ENCODE data around the gene ME3.
"Not testable (repeated sequence)": the region's sequence is repeated elsewhere in the genome, so short reads cannot be mapped to it uniquely, and the experiment has no call there.

Gene ME3

GRCh38 chr11:86538223-86538548 is 134.2 kb downstream of the ME3 start:
- no peak overlapping the region for H3K4me3 ChIP-seq (ENCODE audit: low read depth, low read length)
- in situ Hi-C loops (cut with HindIII; ENCODE audit: low sequenced_read_pairs): no loop called here
- DNase-seq (ENCODE audit: low read depth): no peak
- TF ChIP-seq, protein P1, sequence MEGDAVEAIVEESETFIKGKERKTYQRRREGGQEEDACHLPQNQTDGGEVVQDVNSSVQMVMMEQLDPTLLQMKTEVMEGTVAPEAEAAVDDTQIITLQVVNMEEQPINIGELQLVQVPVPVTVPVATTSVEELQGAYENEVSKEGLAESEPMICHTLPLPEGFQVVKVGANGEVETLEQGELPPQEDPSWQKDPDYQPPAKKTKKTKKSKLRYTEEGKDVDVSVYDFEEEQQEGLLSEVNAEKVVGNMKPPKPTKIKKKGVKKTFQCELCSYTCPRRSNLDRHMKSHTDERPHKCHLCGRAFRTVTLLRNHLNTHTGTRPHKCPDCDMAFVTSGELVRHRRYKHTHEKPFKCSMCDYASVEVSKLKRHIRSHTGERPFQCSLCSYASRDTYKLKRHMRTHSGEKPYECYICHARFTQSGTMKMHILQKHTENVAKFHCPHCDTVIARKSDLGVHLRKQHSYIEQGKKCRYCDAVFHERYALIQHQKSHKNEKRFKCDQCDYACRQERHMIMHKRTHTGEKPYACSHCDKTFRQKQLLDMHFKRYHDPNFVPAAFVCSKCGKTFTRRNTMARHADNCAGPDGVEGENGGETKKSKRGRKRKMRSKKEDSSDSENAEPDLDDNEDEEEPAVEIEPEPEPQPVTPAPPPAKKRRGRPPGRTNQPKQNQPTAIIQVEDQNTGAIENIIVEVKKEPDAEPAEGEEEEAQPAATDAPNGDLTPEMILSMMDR (IDR thresholded peaks at IDR 0.05; ENCODE audit: low read depth, low read length, missing control alignments): no peak

DNA sequence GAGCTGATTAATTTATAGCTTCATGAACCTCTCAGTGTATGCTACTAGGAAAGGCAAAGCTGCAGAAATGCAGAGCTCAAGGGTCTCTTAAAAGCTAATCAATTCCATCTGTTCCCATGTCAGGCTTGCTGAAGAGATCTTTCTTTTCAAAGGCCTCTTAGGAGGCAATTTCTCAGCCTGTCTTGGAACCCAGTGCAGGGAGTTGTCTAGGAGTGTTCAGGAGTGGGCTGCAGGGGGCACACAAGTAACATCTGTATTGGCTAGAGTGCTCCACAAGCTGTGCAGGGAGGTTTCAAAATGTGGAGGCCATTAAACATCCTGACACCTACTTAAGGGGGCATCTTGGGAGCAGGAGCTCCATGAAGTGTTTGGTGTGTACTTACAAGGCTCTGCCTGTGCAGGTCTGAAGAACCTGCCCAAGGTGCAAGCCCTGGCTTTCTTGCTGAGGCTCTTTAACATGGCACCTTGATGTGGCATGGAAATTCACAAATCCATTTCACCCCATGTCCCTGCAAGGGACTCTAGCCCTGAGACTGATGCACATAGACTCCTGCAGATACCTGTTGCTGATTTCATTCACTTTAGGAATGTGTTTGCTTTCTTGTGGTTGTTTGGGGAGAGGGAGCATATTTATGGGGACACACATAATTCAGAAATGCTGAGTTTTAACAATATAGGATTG is 134.7 kb downstream of the ME3 start:
- H3K4me3 ChIP-seq (ENCODE audit: low read depth, low read length): no peak overlapping the region
- DNase-seq (ENCODE audit: low read depth): no peak
- TF ChIP-seq, protein P1 (IDR thresholded peaks at IDR 0.05; ENCODE audit: low read depth, low read length, missing control alignments): peak; percentile 25
- in situ Hi-C loops (cut with HindIII; ENCODE audit: low sequenced_read_pairs): no loop called here

DNA sequence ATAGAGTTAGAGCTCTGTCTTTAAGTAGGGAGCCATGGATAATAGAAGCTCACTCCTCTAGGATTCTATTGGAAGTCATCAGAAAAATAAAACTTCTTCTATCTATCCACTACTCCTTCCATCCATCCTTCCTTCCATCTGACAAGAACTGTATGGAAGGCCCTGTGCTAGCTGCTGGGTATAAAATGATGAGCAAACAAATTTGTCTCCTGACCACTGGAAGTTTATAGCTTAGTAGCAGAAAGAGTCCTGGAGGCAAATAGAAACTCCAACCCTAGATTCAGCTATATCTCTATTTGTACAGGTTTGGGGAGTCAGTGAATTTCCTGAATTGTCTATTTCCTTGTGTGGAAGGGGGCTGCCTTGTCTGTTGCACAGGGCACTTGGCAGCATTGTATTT is 136.6 kb downstream of the ME3 start:
- TF ChIP-seq, protein P1 (IDR thresholded peaks at IDR 0.05; ENCODE audit: low read depth, low read length, missing control alignments): no peak
- DNase-seq (ENCODE audit: low read depth): no peak
- H3K4me3 ChIP-seq (ENCODE audit: low read depth, low read length): no peak overlapping the region
- in situ Hi-C loops (cut with HindIII; ENCODE audit: low sequenced_read_pairs): no loop called here

- in situ Hi-C loops (cut with HindIII; ENCODE audit: low sequenced_read_pairs): no loop called here
- TF ChIP-seq, protein P1 (IDR thresholded peaks at IDR 0.05; ENCODE audit: low read depth, low read length, missing control alignments): no peak
- no peak overlapping the region for H3K4me3 ChIP-seq (ENCODE audit: low read depth, low read length)
- DNase-seq (ENCODE audit: low read depth): no peak
These were observed 147.6 kb downstream of the ME3 start for GRCh38 chr11:86524620-86525352.

DNA sequence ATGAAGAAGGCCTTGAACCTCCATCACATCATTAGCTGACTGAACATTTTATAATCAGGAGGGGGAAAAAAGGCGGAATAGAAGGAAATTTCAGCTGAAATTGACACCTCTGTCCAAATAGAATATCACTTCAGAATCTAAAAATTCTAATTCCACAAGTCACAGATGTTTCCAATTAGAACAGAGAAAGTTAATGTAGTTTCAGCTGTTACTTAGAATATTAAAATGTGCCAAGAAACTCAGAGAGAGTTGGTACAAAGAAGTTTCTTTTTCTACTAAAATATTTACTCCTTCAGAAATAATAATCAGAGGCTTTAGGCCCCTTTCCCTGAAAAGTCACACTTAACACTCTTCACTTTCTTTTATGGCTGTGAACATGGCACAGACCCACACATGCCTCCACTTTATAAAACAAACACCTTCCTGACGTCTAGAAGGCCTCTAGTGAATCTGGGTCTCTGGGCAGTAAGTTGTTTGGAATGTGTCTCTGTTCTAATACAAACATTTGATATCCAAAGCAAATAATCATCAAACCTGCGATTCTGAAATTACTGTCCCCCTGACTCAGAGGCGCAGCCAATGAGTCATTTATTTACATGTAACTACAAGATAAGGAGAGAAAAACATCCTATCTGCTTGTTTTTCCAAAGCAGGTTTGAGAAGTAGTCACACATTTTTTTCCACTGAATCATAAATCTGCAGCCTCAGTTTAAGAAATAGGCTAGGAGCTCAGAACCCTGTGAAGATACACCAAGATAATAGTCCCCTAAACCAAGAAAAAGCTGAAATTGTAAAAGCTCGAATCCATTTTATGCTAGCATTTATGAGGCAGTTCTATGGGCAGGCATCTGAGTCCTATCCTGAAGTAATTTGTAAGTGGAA is 148.4 kb downstream of the ME3 start:
- H3K4me3 ChIP-seq (ENCODE audit: low read depth, low read length): no peak overlapping the region
- in situ Hi-C loops (cut with HindIII; ENCODE audit: low sequenced_read_pairs): no loop called here
- TF ChIP-seq, protein P1 (IDR thresholded peaks at IDR 0.05; ENCODE audit: low read depth, low read length, missing control alignments): no peak
- peak; percentile 74 for DNase-seq (ENCODE audit: low read depth)

GRCh38 chr11:86522512-86522911 is 149.9 kb downstream of the ME3 start:
- DNase-seq (ENCODE audit: low read depth); H3K4me3 ChIP-seq (ENCODE audit: low read depth, low read length); in situ Hi-C loops (cut with HindIII; ENCODE audit: low sequenced_read_pairs): not testable (repeated sequence)

All from astrocyte of the cerebellum (primary cell).